H1 (cell line): ENCODE measurements around the gene PRRG4. TPM values are rescaled to one million over a fixed set of nuclear protein-coding genes. Genes with fewer than 3 reads are reported as not detected.

Source experiments
- CTCF ChIA-PET: fragments of 300-600 bp; sonication (Branson Sonifier 250); formaldehyde crosslinking; loops from one replicate; lab custom pipeline; 2021; ENCODE audit not compliant: partially characterized antibody; lab: Charles Lee
- POLR2A ChIA-PET: fragments of 300-600 bp; sonication (Branson Sonifier 250); formaldehyde crosslinking; loops from one replicate; lab custom pipeline; 2021; ENCODE audit warnings: inconsistent platforms; ENCODE audit not compliant: partially characterized antibody; lab: Charles Lee
- DNase-seq, 2 experiments: peaks; one replicate each; pipeline versions ENCODE4 v3.0.0 to v3.0.0-alpha.2; 2010 to 2022; ENCODE audit warnings: low spot score in 2 of 2, low read depth in 1 of 2, mixed read lengths in 1 of 2
- FAIRE-seq: peaks from 2 replicates; lab custom pipeline; 2011; peaks lifted over from hg19 to GRCh38; lab: Jason Lieb, UNC
- H2AFZ ChIP-seq: 2 replicates; pipeline ENCODE4 v1.8.1; 2012; ENCODE audit warnings: low read length, inconsistent platforms
- H2AK5ac ChIP-seq: 2 replicates; pipeline ENCODE4 v1.6.1; 2013; ENCODE audit warnings: low read depth, low read length
- H2BK120ac ChIP-seq: replicated peaks from 2 replicates; pipeline ENCODE3; 2013; ENCODE audit warnings: low read depth, low read length, inconsistent platforms
- H2BK12ac ChIP-seq: 2 replicates; pipeline ENCODE4 v1.6.1; 2013; ENCODE audit warnings: low read depth, low read length
- H2BK15ac ChIP-seq: 2 replicates; pipeline ENCODE4 v1.6.1; 2013; ENCODE audit warnings: low read length
- H2BK20ac ChIP-seq: 2 replicates; pipeline ENCODE4 v1.6.1; 2013; ENCODE audit warnings: low read length
- H2BK5ac ChIP-seq: 2 replicates; pipeline ENCODE4 v1.6.1; 2013; ENCODE audit warnings: low read depth, low read length
- H3K14ac ChIP-seq: 2 replicates; pipeline ENCODE4 v1.6.1; 2013; ENCODE audit warnings: inconsistent platforms; ENCODE audit not compliant: insufficient read length
- H3K18ac ChIP-seq: 2 replicates; pipeline ENCODE4 v1.6.1; 2013; ENCODE audit warnings: low read length; ENCODE audit errors: extremely low read depth
- H3K23ac ChIP-seq: 2 replicates; pipeline ENCODE4 v1.6.1; 2013; ENCODE audit warnings: inconsistent platforms; ENCODE audit not compliant: insufficient read length
- H3K23me2 ChIP-seq: 2 replicates; pipeline ENCODE4 v1.6.1; 2013; ENCODE audit warnings: low read depth, low read length
- H3K27ac ChIP-seq: 2 replicates; pipeline ENCODE4 v1.6.1; 2011; ENCODE audit warnings: low read depth, low read length, inconsistent platforms
- H3K27me3 ChIP-seq, 4 experiments: replicated peaks in 1 of 4; 1 replicate in 1 of 4; 2 replicates in 3 of 4; pipeline versions ENCODE4 v1.6.1 to v1.8.1; 2011 to 2013; ENCODE audit warnings: low read length in 3 of 4, mild to moderate bottlenecking in 3 of 4, inconsistent platforms in 2 of 4, mixed read lengths in 2 of 4, moderate library complexity in 1 of 4; ENCODE audit not compliant: control insufficient read depth in 3 of 4, insufficient read depth in 3 of 4; ENCODE audit errors: extremely low read depth in 1 of 4
- H3K36me3 ChIP-seq, 4 experiments: 2 replicates each; pipeline versions ENCODE4 v1.6.1 to v1.8.1; 2011 to 2013; ENCODE audit warnings: mild to moderate bottlenecking in 4 of 4, low read length in 3 of 4, moderate library complexity in 2 of 4, control low read depth in 1 of 4, inconsistent platforms in 1 of 4; ENCODE audit not compliant: insufficient read depth in 4 of 4, control insufficient read depth in 2 of 4
- H3K4ac ChIP-seq: replicated peaks from 2 replicates; pipeline ENCODE3; 2013; ENCODE audit warnings: low read length, low read depth, mixed read lengths, inconsistent platforms; ENCODE audit not compliant: insufficient read length
- H3K4me1 ChIP-seq, 4 experiments: replicated peaks in 1 of 4; 1 replicate in 1 of 4; 2 replicates in 3 of 4; pipeline versions ENCODE4 v1.6.1 to v1.8.1; 2011 to 2013; ENCODE audit warnings: low read length in 3 of 4, inconsistent platforms in 2 of 4, mixed read lengths in 1 of 4; ENCODE audit not compliant: insufficient read depth in 4 of 4, control insufficient read depth in 3 of 4
- H3K4me2 ChIP-seq, 2 experiments: 2 replicates each; pipeline versions ENCODE4 v1.6.1 to v1.8.1; 2011 to 2013; ENCODE audit warnings: low read depth in 2 of 2, low read length in 2 of 2, control low read depth in 1 of 2, inconsistent platforms in 1 of 2, mild to moderate bottlenecking in 1 of 2; ENCODE audit not compliant: insufficient read depth in 1 of 2
- H3K4me3 ChIP-seq, 4 experiments: fragments of 200-600, 300-600 bp in 1 of 4; sonication (generic), shearing (Covaris generic), sonication (Bioruptor Twin) in 1 of 4; 2 replicates each; pipeline versions ENCODE4 v1.5.1 to v1.8.1; 2011 to 2016; ENCODE audit warnings: low read length in 4 of 4, low read depth in 3 of 4, control low read depth in 2 of 4, inconsistent platforms in 2 of 4, mild to moderate bottlenecking in 2 of 4, mixed read lengths in 1 of 4, moderate library complexity in 1 of 4; ENCODE audit not compliant: insufficient read depth in 2 of 4; ENCODE audit errors: extremely low read depth in 1 of 4
- H3K56ac ChIP-seq: replicated peaks from 2 replicates; pipeline ENCODE3; 2013; ENCODE audit warnings: low read depth, mild to moderate bottlenecking, mixed read lengths, low read length, inconsistent platforms; ENCODE audit not compliant: insufficient read length
- H3K79me1 ChIP-seq: 2 replicates; pipeline ENCODE4 v1.6.1; 2013; ENCODE audit warnings: low read depth, low read length, control low read depth
- H3K79me2 ChIP-seq, 2 experiments: 2 replicates each; pipeline versions ENCODE4 v1.6.1 to v1.8.1; 2012 to 2013; ENCODE audit warnings: low read length in 2 of 2, mild to moderate bottlenecking in 2 of 2, inconsistent platforms in 1 of 2; ENCODE audit not compliant: insufficient read depth in 2 of 2, control insufficient read depth in 1 of 2
- H3K9ac ChIP-seq, 4 experiments: replicated peaks in 1 of 4; 1 replicate in 1 of 4; 2 replicates in 3 of 4; pipeline versions ENCODE4 v1.6.1 to v1.8.1; 2011 to 2013; ENCODE audit warnings: low read depth in 3 of 4, low read length in 3 of 4, control low read depth in 2 of 4, mild to moderate bottlenecking in 2 of 4, moderate library complexity in 2 of 4, inconsistent platforms in 1 of 4; ENCODE audit errors: extremely low read depth in 1 of 4
- H3K9me3 ChIP-seq, 2 experiments: 2 replicates each; pipeline versions ENCODE4 v1.6.1 to v1.8.1; 2012 to 2013; ENCODE audit warnings: mild to moderate bottlenecking in 2 of 2, moderate library complexity in 2 of 2, control low read depth in 1 of 2, inconsistent platforms in 1 of 2, low read depth in 1 of 2, low read length in 1 of 2, mixed read lengths in 1 of 2; ENCODE audit not compliant: insufficient read depth in 2 of 2
- H4K20me1 ChIP-seq, 2 experiments: replicated peaks in 1 of 2; 2 replicates each; pipeline versions ENCODE3 to v1.8.1; 2011 to 2013; ENCODE audit warnings: inconsistent platforms in 2 of 2, low read length in 2 of 2, mild to moderate bottlenecking in 1 of 2; ENCODE audit not compliant: insufficient read depth in 2 of 2, control insufficient read depth in 1 of 2
- H4K5ac ChIP-seq: 2 replicates; pipeline ENCODE4 v1.6.1; 2013; ENCODE audit warnings: low read length, low read depth, mixed read lengths, inconsistent platforms; ENCODE audit not compliant: insufficient read length
- H4K8ac ChIP-seq: 2 replicates; pipeline ENCODE4 v1.8.0; 2013; ENCODE audit warnings: mild to moderate bottlenecking, moderate library complexity, low read length, inconsistent platforms; ENCODE audit not compliant: insufficient read depth; ENCODE audit errors: extremely low read depth
- H4K91ac ChIP-seq: replicated peaks from 2 replicates; pipeline ENCODE3; 2013; ENCODE audit warnings: low read length, mixed read lengths, inconsistent platforms; ENCODE audit not compliant: insufficient read length
- CTBP2 ChIP-seq: IDR thresholded peaks from 2 replicates; pipeline ENCODE4 v1.7.0; 2011; ENCODE audit warnings: borderline replicate concordance, mild to moderate bottlenecking, moderate library complexity, mixed read lengths, low read length; ENCODE audit not compliant: insufficient read depth, insufficient read length
- MAFK ChIP-seq: IDR thresholded peaks from 2 replicates; pipeline ENCODE4 v1.6.1; 2012; ENCODE audit warnings: low read depth, mild to moderate bottlenecking, improper control_type of control experiment, low read length
- RAD21 ChIP-seq, 2 experiments: IDR thresholded peaks in 1 of 2; conservative IDR thresholded peaks in 1 of 2; 2 replicates each; pipeline ENCODE4 v1.6.1; 2011; ENCODE audit warnings: low read depth in 2 of 2, low read length in 2 of 2, improper control_type of control experiment in 1 of 2, inconsistent platforms in 1 of 2, mild to moderate bottlenecking in 1 of 2, moderate library complexity in 1 of 2
- SIRT6 ChIP-seq: IDR thresholded peaks from one replicate; pipeline ENCODE4 v1.7.1; 2012; ENCODE audit warnings: low read length, inconsistent platforms
- WGBS, 2 experiments: shearing (Covaris generic) in 1 of 2; methylation state at CpG; one replicate each; pipeline versions ENCODE4 v1.1.6 to v1.1.7; 2013 to 2015; ENCODE audit warnings: low lambda C conversion rate in 2 of 2, mixed read lengths in 2 of 2, inconsistent platforms in 1 of 2, low coverage in 1 of 2, missing lambda C conversion rate in 1 of 2; ENCODE audit not compliant: insufficient replicate concordance in 2 of 2, insufficient coverage in 1 of 2, insufficient read length in 1 of 2; ENCODE audit errors: extremely low coverage in 1 of 2, missing lambda C conversion rate in 1 of 2; 5-methylcytosine and 5-hydroxymethylcytosine counted together
- polyA plus RNA-seq, 7 experiments: library from polyadenylated mRNA; depleted of rRNA in 3 of 7; stranded (reverse) in 5 of 7; unstranded in 2 of 7; fragments of >200 nt in 5 of 7; fragments of 200-250 nt in 2 of 7; gene quantifications; 1 replicate in 5 of 7; 2 replicates in 1 of 7; 4 replicates in 1 of 7; pipeline versions ENCODE4 v1.2.1 to v1.2.3, GENCODE V29; 2011 to 2013; ENCODE audit warnings: missing spikeins in 2 of 7, mixed read lengths in 2 of 7
- total RNA-seq: library from RNA; stranded (reverse); fragmentation: NEBNext Ultra II Directional; extraction: Animal tissue kit (Norgen Biotek cat#: 25700); gene quantifications from 2 replicates; pipeline ENCODE4 v1.2.1, GENCODE V29; 2021
- TF ChIP-seq, protein P1 (sequence below): IDR thresholded peaks from 2 replicates; pipeline ENCODE4 v1.6.1; 2011; ENCODE audit warnings: low read depth, mild to moderate bottlenecking, low read length; ENCODE audit not compliant: insufficient read depth
- TF ChIP-seq, protein P2 (sequence below), 3 experiments: IDR thresholded peaks; 1 replicate in 2 of 3; 2 replicates in 1 of 3; pipeline versions ENCODE4 v1.5.1 to v1.6.1; 2011; ENCODE audit warnings: low read length in 3 of 3, mild to moderate bottlenecking in 3 of 3, inconsistent platforms in 2 of 3, low read depth in 1 of 3, moderate library complexity in 1 of 3; ENCODE audit not compliant: insufficient read depth in 1 of 3; ENCODE audit errors: control extremely low read depth in 1 of 3

Gene PRRG4
- total and polyA plus RNA-seq, 2 of the 8 experiments (the other 6 are each of a cell fraction or from before 2014, with no cell fraction given), result 0.65 to 1.7 TPM

DNA sequence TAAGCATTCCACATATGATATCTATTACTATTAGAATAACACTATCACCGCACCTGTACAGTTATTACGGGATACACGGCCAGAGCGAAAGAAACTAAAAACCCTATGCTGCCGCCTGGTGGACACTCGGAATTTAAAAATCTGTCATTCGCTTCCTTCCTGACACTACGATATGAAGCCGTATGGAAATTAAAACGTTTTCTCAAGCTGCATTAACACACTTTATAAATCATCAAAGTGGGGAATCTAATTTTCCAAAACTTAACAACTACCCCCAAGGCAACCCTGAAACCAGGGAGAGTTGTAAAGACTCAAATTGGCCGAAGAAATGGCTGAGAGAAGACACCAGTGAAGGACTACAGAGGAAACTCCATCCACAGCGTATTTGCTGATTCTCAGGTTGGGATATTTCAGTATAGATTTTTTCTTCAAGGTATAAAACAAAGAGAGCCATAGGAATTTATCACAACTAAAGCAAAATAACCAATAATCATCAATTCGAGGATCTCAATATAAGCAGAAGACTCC, 36.7 kb upstream of the PRRG4 start:
- H2AK5ac ChIP-seq, result no peak overlapping the region
- H4K8ac ChIP-seq, result no peak overlapping the region
- H3K4ac ChIP-seq, result no peak overlapping the region
- H3K23ac ChIP-seq, result no peak overlapping the region
- H3K14ac ChIP-seq, result no peak overlapping the region
- 42% methylated on average over 13 of the region's 13 CpGs; no CpG with 5 or more reads in 1 of the 2 experiments for WGBS, 2 experiments
- CTCF ChIA-PET, result interaction anchor here (0.6 to 5.0 kb wide), 18 partner anchors 8 to 524 kb away, joined by 3 to 35 read pairs (median 5); no protein-coding TSS in a partner anchor
- POLR2A ChIA-PET, result no interaction called here
- no peak overlapping the region for H3K27ac ChIP-seq
- H4K91ac ChIP-seq, result no peak overlapping the region
- no peaks in the 10 kb centered on the region for H3K79me1 ChIP-seq
- H3K9me3 ChIP-seq, result no peaks in the 10 kb centered on the region
- no peak overlapping the region for H2BK5ac ChIP-seq
- peak; percentile 61 to 71 for TF ChIP-seq RAD21 (IDR thresholded peaks at IDR 0.05 in 1 of 2, conservative IDR thresholded peaks at IDR 0.05 in 1 of 2; ENCODE audit: low read depth in 2 of 2, low read length in 2 of 2)
- TF ChIP-seq CTBP2, result no peak
- TF ChIP-seq, protein P1, sequence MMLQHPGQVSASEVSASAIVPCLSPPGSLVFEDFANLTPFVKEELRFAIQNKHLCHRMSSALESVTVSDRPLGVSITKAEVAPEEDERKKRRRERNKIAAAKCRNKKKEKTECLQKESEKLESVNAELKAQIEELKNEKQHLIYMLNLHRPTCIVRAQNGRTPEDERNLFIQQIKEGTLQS, result no peak
- TF ChIP-seq SIRT6, result no peak
- no peak for TF ChIP-seq MAFK
- TF ChIP-seq, protein P2, sequence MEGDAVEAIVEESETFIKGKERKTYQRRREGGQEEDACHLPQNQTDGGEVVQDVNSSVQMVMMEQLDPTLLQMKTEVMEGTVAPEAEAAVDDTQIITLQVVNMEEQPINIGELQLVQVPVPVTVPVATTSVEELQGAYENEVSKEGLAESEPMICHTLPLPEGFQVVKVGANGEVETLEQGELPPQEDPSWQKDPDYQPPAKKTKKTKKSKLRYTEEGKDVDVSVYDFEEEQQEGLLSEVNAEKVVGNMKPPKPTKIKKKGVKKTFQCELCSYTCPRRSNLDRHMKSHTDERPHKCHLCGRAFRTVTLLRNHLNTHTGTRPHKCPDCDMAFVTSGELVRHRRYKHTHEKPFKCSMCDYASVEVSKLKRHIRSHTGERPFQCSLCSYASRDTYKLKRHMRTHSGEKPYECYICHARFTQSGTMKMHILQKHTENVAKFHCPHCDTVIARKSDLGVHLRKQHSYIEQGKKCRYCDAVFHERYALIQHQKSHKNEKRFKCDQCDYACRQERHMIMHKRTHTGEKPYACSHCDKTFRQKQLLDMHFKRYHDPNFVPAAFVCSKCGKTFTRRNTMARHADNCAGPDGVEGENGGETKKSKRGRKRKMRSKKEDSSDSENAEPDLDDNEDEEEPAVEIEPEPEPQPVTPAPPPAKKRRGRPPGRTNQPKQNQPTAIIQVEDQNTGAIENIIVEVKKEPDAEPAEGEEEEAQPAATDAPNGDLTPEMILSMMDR (IDR thresholded peaks at IDR 0.05; ENCODE audit: control extremely low read depth in 1 of 3, insufficient read depth in 1 of 3, low read depth in 1 of 3, low read length in 3 of 3), result peak in 2 of 3 experiments; percentile 58 to 68; a peak in 3 of 4 replicates
- TF ChIP-seq, all 59 proteins: peak for 2
- no peak overlapping the region for H4K5ac ChIP-seq
- no peak overlapping the region for H2BK15ac ChIP-seq
- H3K4me3 ChIP-seq, result peak overlapping the region in 1 of 4 experiments; percentile 36; a peak in 2 of 8 replicates
- H4K20me1 ChIP-seq, result no peaks in the 10 kb centered on the region
- no peaks in the 10 kb centered on the region for H3K23me2 ChIP-seq
- no peak overlapping the region for H2BK12ac ChIP-seq
- no peaks in the 10 kb centered on the region for H3K79me2 ChIP-seq
- H3K27me3 ChIP-seq, result no peaks in the 10 kb centered on the region
- H3K18ac ChIP-seq, result no peak overlapping the region
- H2BK20ac ChIP-seq, result no peak overlapping the region
- peak; percentile 9 to 80 for DNase-seq
- H3K4me1 ChIP-seq, result no peaks in the 10 kb centered on the region
- H3K4me2 ChIP-seq, result peak overlapping the region in 1 of 2 experiments; percentile 56; a peak in 3 of 4 replicates
- H3K9ac ChIP-seq, result no peak overlapping the region
- H3K36me3 ChIP-seq, result no peaks in the 10 kb centered on the region
- FAIRE-seq, result peak; percentile 63
- H3K56ac ChIP-seq, result no peak overlapping the region
- H2BK120ac ChIP-seq, result no peak overlapping the region
- 0 out of 2 replicates have a peak overlapping the region, but pooled peaks have one; percentile 36 for H2AFZ ChIP-seq
